ENCODE data around the gene TIPRL. TPM values are rescaled to one million over a fixed set of nuclear protein-coding genes. Genes with fewer than 3 reads are reported as not detected.
"Not testable (repeated sequence)": the region's sequence is repeated elsewhere in the genome, so short reads cannot be mapped to it uniquely, and the experiment has no call there.

The TIPRL gene
- total RNA-seq, 4 donors from 2014 or later = 19.3 to 25.7 (median 21.7) TPM

GRCh38 chr1:168146626-168147025 is 32.1 kb upstream of the TIPRL start:
- no peak for DNase-seq
- Histone ChIP-seq H3K9me3 (no peaks in the 10 kb centered on the region), H3K4me1 (peaks cover 0 to 3% of the 10 kb centered on the region in 2 donors), H3K27me3 (no peaks in the 10 kb centered on the region), H3K4me3 (replicated peaks in 1 of 3) (no peak overlapping the region), H3K27ac (no peak overlapping the region), H3K36me3 (no peaks in the 10 kb centered on the region)
- 82 to 84% methylated on average over 11 of the region's 11 CpGs for WGBS, 2 donors
- TF ChIP-seq POLR2A (IDR thresholded peaks at IDR 0.05) (no peak), CTCF (IDR thresholded peaks at IDR 0.05) (no peak)
- intact Hi-C loops (cut with DNase I) = no loop called here

GRCh38 chr1:168148916-168149315 is 29.8 kb upstream of the TIPRL start:
- no peaks in the 10 kb centered on the region for H3K36me3 ChIP-seq
- peaks cover 0 to 3% of the 10 kb centered on the region in 2 donors for H3K4me1 ChIP-seq
- H3K27me3 ChIP-seq = no peaks in the 10 kb centered on the region
- 67 to 72% methylated on average over 4 of the region's 4 CpGs for WGBS, 2 donors
- H3K4me3 ChIP-seq (replicated peaks in 1 of 3) = no peak overlapping the region
- no peak for DNase-seq
- no peaks in the 10 kb centered on the region for H3K9me3 ChIP-seq
- no peak for TF ChIP-seq CTCF (IDR thresholded peaks at IDR 0.05)
- TF ChIP-seq POLR2A (IDR thresholded peaks at IDR 0.05) = no peak
- intact Hi-C loops (cut with DNase I) = no loop called here
- H3K27ac ChIP-seq = no peak overlapping the region

- TF ChIP-seq POLR2A (IDR thresholded peaks at IDR 0.05) = no peak
- TF ChIP-seq CTCF (IDR thresholded peaks at IDR 0.05) = no peak
- DNase-seq = no peak
- no peaks in the 10 kb centered on the region for H3K36me3 ChIP-seq
- H3K27ac ChIP-seq = no peak overlapping the region
- peaks cover 0 to 3% of the 10 kb centered on the region in 2 donors for H3K4me1 ChIP-seq
- 91 to 94% methylated on average over 1 of the region's 1 CpG for WGBS, 2 donors
- no peaks in the 10 kb centered on the region for H3K9me3 ChIP-seq
- H3K4me3 ChIP-seq (replicated peaks in 1 of 3) = no peak overlapping the region
- no peaks in the 10 kb centered on the region for H3K27me3 ChIP-seq
- intact Hi-C loops (cut with DNase I) = no loop called here
Measured at GRCh38 chr1:168150283-168150682, 28.5 kb upstream of the TIPRL start.

GRCh38 chr1:168151935-168152334 is 26.8 kb upstream of the TIPRL start:
- no peak for TF ChIP-seq CTCF (IDR thresholded peaks at IDR 0.05)
- TF ChIP-seq POLR2A (IDR thresholded peaks at IDR 0.05) = no peak
- Histone ChIP-seq H3K27ac (no peak overlapping the region), H3K4me1 (no peaks in the 10 kb centered on the region), H3K4me3 (replicated peaks in 1 of 3) (no peak overlapping the region), H3K27me3 (no peaks in the 10 kb centered on the region), H3K36me3 (no peaks in the 10 kb centered on the region), H3K9me3 (no peaks in the 10 kb centered on the region)
- no peak for DNase-seq
- 85 to 92% methylated on average over 4 of the region's 4 CpGs for WGBS, 2 donors
- intact Hi-C loops (cut with DNase I) = no loop called here

- WGBS, 2 donors = 69 to 75% methylated on average over 4 of the region's 4 CpGs
- H3K27ac ChIP-seq; H3K4me1 ChIP-seq; intact Hi-C loops (cut with DNase I); DNase-seq; H3K36me3 ChIP-seq; H3K4me3 ChIP-seq (replicated peaks in 1 of 3); H3K27me3 ChIP-seq; H3K9me3 ChIP-seq: not testable (repeated sequence)
Measured at GRCh38 chr1:168154707-168155106, 24.1 kb upstream of the TIPRL start.

- no peak for DNase-seq
- H3K9me3 ChIP-seq = no peaks in the 10 kb centered on the region
- no peak overlapping the region for H3K27ac ChIP-seq
- WGBS, 2 donors = 64 to 89% methylated on average over 4 of the region's 4 CpGs
- H3K4me3 ChIP-seq (replicated peaks in 1 of 3) = no peak overlapping the region
- H3K36me3 ChIP-seq = no peaks in the 10 kb centered on the region
- TF ChIP-seq POLR2A (IDR thresholded peaks at IDR 0.05) = no peak
- no peak for TF ChIP-seq CTCF (IDR thresholded peaks at IDR 0.05)
- H3K4me1 ChIP-seq = no peaks in the 10 kb centered on the region
- intact Hi-C loops (cut with DNase I) = no loop called here
- no peaks in the 10 kb centered on the region for H3K27me3 ChIP-seq
Measured at GRCh38 chr1:168155910-168156309, 22.9 kb upstream of the TIPRL start.

All from thyroid gland (tissue), 4 donors.